ENCODE measurements around the gene TSPAN18. TPM values are rescaled to one million over a fixed set of nuclear protein-coding genes. Genes with fewer than 3 reads are reported as not detected.

Gene TSPAN18
- total RNA-seq, 2 donors from 2014 or later: 3.4 to 13.4 TPM

DNA sequence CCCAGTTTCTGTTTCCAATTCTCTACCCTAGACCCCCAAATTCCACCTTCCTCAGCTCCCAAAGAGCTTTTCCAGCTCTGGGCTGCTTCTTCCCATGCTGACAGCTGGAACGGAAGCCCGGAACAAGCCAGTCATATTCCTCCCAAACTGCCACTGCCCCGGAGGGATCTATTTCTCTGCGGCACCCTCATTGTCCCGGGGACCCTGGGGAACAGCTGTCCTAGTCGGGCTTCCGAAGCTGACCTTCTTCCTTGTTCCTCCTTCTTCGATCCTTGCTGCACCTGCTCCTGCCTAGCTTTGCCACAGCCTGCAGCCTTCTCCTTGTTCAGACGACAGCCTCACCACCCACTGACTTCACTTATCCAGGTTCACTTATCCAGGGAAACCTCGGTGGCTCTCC lies 105.7 kb downstream of the TSPAN18 start:
- H3K9me3 ChIP-seq: no peaks in the 10 kb centered on the region
- H3K36me3 ChIP-seq: no peaks in the 10 kb centered on the region
- TF ChIP-seq, protein P1, sequence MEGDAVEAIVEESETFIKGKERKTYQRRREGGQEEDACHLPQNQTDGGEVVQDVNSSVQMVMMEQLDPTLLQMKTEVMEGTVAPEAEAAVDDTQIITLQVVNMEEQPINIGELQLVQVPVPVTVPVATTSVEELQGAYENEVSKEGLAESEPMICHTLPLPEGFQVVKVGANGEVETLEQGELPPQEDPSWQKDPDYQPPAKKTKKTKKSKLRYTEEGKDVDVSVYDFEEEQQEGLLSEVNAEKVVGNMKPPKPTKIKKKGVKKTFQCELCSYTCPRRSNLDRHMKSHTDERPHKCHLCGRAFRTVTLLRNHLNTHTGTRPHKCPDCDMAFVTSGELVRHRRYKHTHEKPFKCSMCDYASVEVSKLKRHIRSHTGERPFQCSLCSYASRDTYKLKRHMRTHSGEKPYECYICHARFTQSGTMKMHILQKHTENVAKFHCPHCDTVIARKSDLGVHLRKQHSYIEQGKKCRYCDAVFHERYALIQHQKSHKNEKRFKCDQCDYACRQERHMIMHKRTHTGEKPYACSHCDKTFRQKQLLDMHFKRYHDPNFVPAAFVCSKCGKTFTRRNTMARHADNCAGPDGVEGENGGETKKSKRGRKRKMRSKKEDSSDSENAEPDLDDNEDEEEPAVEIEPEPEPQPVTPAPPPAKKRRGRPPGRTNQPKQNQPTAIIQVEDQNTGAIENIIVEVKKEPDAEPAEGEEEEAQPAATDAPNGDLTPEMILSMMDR (IDR thresholded peaks at IDR 0.05): no peak
- no peaks in the 10 kb centered on the region for H3K27me3 ChIP-seq
- no peak overlapping the region for H3K4me3 ChIP-seq
- H3K9ac ChIP-seq (ENCODE audit: low read depth in 2 of 2, low read length in 2 of 2): no peak overlapping the region
- H3K4me1 ChIP-seq: no peaks in the 10 kb centered on the region
- H3K27ac ChIP-seq: no peak overlapping the region
- DNase-seq: no peak
- intact Hi-C loops (cut with DNase I): no loop called here

DNA sequence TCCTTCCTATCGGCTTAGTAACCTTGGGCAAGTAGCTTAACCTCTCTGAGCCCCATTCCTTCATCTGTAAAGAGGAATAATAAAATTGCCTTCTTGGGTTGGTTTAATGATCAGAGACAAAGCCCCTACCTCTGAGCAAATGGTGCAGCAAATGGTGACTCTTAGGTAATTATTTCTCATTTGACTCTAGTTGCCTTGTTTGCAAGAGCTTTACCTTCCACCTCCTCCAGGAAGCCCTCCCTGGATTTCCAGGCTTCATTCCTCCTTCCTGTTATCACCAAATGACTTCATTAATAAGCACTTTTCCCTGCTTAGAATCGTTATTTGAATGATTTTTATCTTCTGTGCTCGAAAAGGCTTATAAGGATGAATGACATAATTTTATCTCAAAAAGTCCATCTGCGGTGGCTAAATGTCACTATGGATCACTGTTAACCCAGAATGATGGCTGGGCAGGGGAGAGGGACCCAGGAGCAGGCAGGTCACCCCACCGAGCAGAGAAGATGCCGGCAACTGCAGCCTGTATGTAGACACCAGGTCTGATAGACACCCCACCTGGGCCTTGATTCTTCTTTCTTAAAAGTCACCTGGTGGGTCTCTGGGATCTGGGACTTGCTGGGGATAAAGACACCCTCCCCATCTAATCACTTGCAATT lies 106.6 kb downstream of the TSPAN18 start:
- Histone ChIP-seq H3K4me1 (no peaks in the 10 kb centered on the region), H3K4me3 (no peak overlapping the region), H3K27me3 (no peaks in the 10 kb centered on the region), H3K27ac (no peak overlapping the region), H3K9me3 (no peaks in the 10 kb centered on the region), H3K36me3 (no peaks in the 10 kb centered on the region), H3K9ac (ENCODE audit: low read depth in 2 of 2, low read length in 2 of 2) (no peak overlapping the region)
- TF ChIP-seq, protein P1 (IDR thresholded peaks at IDR 0.05): no peak
- intact Hi-C loops (cut with DNase I): no loop called here
- DNase-seq: no peak

DNA sequence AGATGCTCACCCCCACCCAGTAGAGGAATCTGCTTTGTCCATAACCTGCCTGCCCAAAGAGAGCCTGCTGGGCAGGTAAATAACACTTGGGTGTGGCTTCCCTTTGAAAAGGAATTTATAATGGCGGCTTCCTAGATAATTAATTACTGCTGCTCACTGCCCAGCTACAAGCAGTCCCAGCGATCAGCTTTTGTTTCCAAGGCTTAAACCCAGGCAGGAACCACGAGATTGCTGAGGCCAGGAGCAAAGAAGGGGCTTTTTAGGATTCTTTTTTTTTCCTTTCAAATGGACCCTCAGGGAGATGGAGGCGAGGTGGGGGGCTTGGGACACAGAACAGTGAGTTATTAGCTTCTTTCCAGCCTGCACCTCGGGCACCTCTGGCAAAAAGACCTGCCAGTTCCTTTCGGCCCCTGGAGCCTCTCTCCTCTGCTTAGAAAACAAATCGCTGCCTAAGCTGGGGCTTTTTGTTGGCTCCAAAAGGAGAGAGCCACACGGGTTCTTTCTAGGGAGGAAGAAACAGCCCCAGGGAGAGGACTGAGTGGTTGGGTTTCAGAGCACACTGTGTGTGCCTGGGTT lies 107.2 kb downstream of the TSPAN18 start:
- Histone ChIP-seq H3K9me3 (no peaks in the 10 kb centered on the region), H3K36me3 (no peaks in the 10 kb centered on the region), H3K27ac (no peak overlapping the region), H3K9ac (ENCODE audit: low read depth in 2 of 2, low read length in 2 of 2) (no peak overlapping the region), H3K4me1 (no peaks in the 10 kb centered on the region), H3K27me3 (no peaks in the 10 kb centered on the region), H3K4me3 (no peak overlapping the region)
- intact Hi-C loops (cut with DNase I): no loop called here
- TF ChIP-seq, protein P1 (IDR thresholded peaks at IDR 0.05): no peak
- no peak for DNase-seq

DNA sequence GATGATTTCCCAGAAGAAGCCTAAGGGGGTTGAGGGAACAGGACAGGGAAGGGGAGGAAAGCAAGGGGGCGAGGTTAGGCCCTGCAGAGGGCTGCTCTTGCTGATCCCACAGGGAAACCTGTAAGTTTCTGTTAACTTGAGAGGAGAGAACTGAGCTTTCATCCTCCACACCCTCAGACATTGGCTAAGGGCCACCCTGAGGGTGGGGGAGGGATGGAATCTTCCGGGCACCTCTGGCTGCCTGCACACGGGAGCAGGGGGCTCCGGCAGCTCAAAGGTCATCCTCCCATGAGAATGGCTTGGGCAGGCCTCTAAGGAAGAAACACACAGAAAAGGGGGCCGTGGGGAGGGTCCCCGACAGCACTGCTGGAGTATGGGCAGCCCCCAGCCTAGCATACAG lies 108.1 kb downstream of the TSPAN18 start:
- TF ChIP-seq, protein P1 (IDR thresholded peaks at IDR 0.05): no peak
- H3K9ac ChIP-seq (ENCODE audit: low read depth in 2 of 2, low read length in 2 of 2): no peak overlapping the region
- H3K4me3 ChIP-seq: no peak overlapping the region
- no peaks in the 10 kb centered on the region for H3K4me1 ChIP-seq
- H3K9me3 ChIP-seq: no peaks in the 10 kb centered on the region
- H3K36me3 ChIP-seq: no peaks in the 10 kb centered on the region
- intact Hi-C loops (cut with DNase I): no loop called here
- H3K27ac ChIP-seq: no peak overlapping the region
- H3K27me3 ChIP-seq: no peaks in the 10 kb centered on the region
- no peak for DNase-seq

DNA sequence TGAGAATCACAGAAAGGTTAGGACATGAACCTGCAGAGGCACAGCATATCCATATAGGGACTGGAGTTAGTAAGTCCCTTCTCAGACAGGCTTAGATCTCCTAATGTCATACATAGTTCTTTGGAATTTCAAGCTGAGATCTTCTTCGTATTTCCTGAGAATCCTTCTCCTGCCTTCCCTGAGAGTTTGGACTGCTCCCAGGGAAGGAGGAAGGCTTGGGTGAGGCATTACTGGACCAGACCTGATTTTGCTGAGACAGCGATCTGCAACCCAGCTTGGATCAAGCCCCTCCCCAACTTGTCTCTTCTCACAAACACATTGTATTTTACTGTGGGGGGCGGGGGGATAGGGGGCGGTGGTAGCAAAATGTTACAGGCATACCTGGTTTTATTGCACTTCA lies 108.5 kb downstream of the TSPAN18 start:
- intact Hi-C loops (cut with DNase I): no loop called here
- TF ChIP-seq, protein P1 (IDR thresholded peaks at IDR 0.05): no peak
- no peak overlapping the region for H3K27ac ChIP-seq
- no peaks in the 10 kb centered on the region for H3K36me3 ChIP-seq
- DNase-seq: no peak
- H3K4me1 ChIP-seq: no peaks in the 10 kb centered on the region
- no peaks in the 10 kb centered on the region for H3K27me3 ChIP-seq
- no peak overlapping the region for H3K9ac ChIP-seq (ENCODE audit: low read depth in 2 of 2, low read length in 2 of 2)
- H3K9me3 ChIP-seq: no peaks in the 10 kb centered on the region
- no peak overlapping the region for H3K4me3 ChIP-seq

Data from colonic mucosa (tissue), 4 donors.